Left colon (tissue), 2 donors: ENCODE results near the gene CIAO1. TPM values are rescaled to one million over a fixed set of nuclear protein-coding genes. Genes with fewer than 3 reads are reported as not detected.
"Not testable (repeated sequence)": the region's sequence is repeated elsewhere in the genome, so short reads cannot be mapped to it uniquely, and the experiment has no call there.

ENCODE experiments used
- ATAC-seq: fragments of 200-7000 bp; cut with Tn5 transposase; one replicate; pipeline ENCODE4 v1.9.1; 2020; ENCODE audit warnings: mild to moderate bottlenecking, moderate library complexity
- DNase-seq, 2 donors: peaks; one replicate each; pipeline ENCODE4 v3.0.0-alpha.2; 2020
- intact Hi-C, 2 donors: fragments of 100-400 bp; cut with DNase I in 1 of 2; cut with micrococcal nuclease in 1 of 2; formaldehyde crosslinking; loops; one replicate each; pipeline versions ENCODE4 v1.11.2 to v1.14.0; 2022; cut with DNase I, micrococcal nuclease
- long read RNA-seq: library from polyadenylated mRNA; unstranded; transcript quantifications from one replicate; pipeline ENCODE4 v2.0.0, GENCODE V29; 2021
- total RNA-seq, 2 donors: library from RNA; stranded (reverse); fragmentation: NEBNext Ultra II Directional; extraction: Animal tissue kit (Norgen Biotek cat#: 25700); gene quantifications; one replicate each; pipeline ENCODE4 v1.2.1, GENCODE V29; 2021
- donor health status: DM: no; HTN: no; CAD: no.
- donor health status: DM: yes; HTN: yes; CAD: no.

The CIAO1 gene
- total RNA-seq: 10 to 100 TPM; 61.7 to 68.8 TPM
- long read RNA-seq, transcript CIAO1-203 (7 exons, 1,533 nt): major isoform, 175 of 223 reads
- long read RNA-seq, partial matches to known transcripts: 6 of 223 reads
- long read RNA-seq, other reads (novel, unspliced or antisense): 41 of 223 reads

GRCh38 chr2:96265840-96266679 is at the start of gene CIAO1, which contains the start of gene TMEM127:
Gene CIAO1, plus strand, starts transcription at chr2:96266225. Its CDS starts 126 bp downstream, at chr2:96266351.
Gene TMEM127, minus strand, starts transcription at chr2:96265997. Its CDS starts 616 bp downstream, at chr2:96265381.
- ATAC-seq: peak; percentile 90
- intact Hi-C loops: no loop called here
- peak; percentile 97 to 99 for DNase-seq

GRCh38 chr2:96218508-96219131 is 47.4 kb upstream of the CIAO1 start:
- ATAC-seq (no peak), DNase-seq (no peak)
- intact Hi-C loops: no loop called here

GRCh38 chr2:96219959-96220358 is 46.1 kb upstream of the CIAO1 start:
- intact Hi-C loops, ATAC-seq, DNase-seq: not testable (repeated sequence)

- DNase-seq, ATAC-seq, intact Hi-C loops: not testable (repeated sequence)
Observed at GRCh38 chr2:96221106-96221505, 44.9 kb upstream of the CIAO1 start.

GRCh38 chr2:96225016-96225533 is 41.0 kb upstream of the CIAO1 start:
- ATAC-seq (peak; percentile 12), DNase-seq (no peak)
- intact Hi-C loops: no loop called here

- no peak for DNase-seq
- intact Hi-C loops: no loop called here
- ATAC-seq: no peak
Observed at GRCh38 chr2:96231316-96231715, 34.7 kb upstream of the CIAO1 start.

- intact Hi-C loops: no loop called here
- DNase-seq: no peak
- ATAC-seq: no peak
Observed at GRCh38 chr2:96233436-96233835, 32.6 kb upstream of the CIAO1 start.

GRCh38 chr2:96233880-96234316 is 32.1 kb upstream of the CIAO1 start:
- intact Hi-C loops: no loop called here
- ATAC-seq (no peak), DNase-seq (no peak)

- no peak for DNase-seq
- peak; percentile 80 for ATAC-seq
- intact Hi-C loops: no loop called here
Observed at GRCh38 chr2:96236882-96237281, 29.1 kb upstream of the CIAO1 start.

- intact Hi-C loops: no loop called here
- DNase-seq: no peak
- peak; percentile 86 for ATAC-seq
Observed at GRCh38 chr2:96238266-96238665, 27.8 kb upstream of the CIAO1 start.

GRCh38 chr2:96239091-96239490 is 26.9 kb upstream of the CIAO1 start:
- intact Hi-C loops: no loop called here
- no peak for ATAC-seq
- no peak for DNase-seq

GRCh38 chr2:96239745-96240264 is 26.2 kb upstream of the CIAO1 start:
- ATAC-seq: no peak
- DNase-seq: no peak
- intact Hi-C loops: no loop called here

GRCh38 chr2:96240341-96241038 is 25.5 kb upstream of the CIAO1 start:
- no peak for ATAC-seq
- DNase-seq: no peak
- intact Hi-C loops: no loop called here

- ATAC-seq: no peak
- intact Hi-C loops: no loop called here
Observed at GRCh38 chr2:96241227-96241626, 24.8 kb upstream of the CIAO1 start.

GRCh38 chr2:96241900-96242611 is 24.0 kb upstream of the CIAO1 start:
- peak in 1 of 2 donors; percentile 53 for DNase-seq
- ATAC-seq: peak; percentile 35
- intact Hi-C loops: no loop called here

More at GRCh38 chr2:96241227-96241626, 24.8 kb upstream of the CIAO1 start:
- no peak for DNase-seq

GRCh38 chr2:96243843-96244242 is 22.2 kb upstream of the CIAO1 start:
- DNase-seq: no peak
- no peak for ATAC-seq
- intact Hi-C loops: no loop called here

GRCh38 chr2:96245609-96246390 is 20.2 kb upstream of the CIAO1 start:
- ATAC-seq (no peak), DNase-seq (no peak)
- intact Hi-C loops: no loop called here
